Measurements from ENCODE around the gene ALDH1A3. TPM values are rescaled to one million over a fixed set of nuclear protein-coding genes. Genes with fewer than 3 reads are reported as not detected.

The ALDH1A3 gene
- total RNA-seq, 2 experiments from 2014 or later: not detected

DNA sequence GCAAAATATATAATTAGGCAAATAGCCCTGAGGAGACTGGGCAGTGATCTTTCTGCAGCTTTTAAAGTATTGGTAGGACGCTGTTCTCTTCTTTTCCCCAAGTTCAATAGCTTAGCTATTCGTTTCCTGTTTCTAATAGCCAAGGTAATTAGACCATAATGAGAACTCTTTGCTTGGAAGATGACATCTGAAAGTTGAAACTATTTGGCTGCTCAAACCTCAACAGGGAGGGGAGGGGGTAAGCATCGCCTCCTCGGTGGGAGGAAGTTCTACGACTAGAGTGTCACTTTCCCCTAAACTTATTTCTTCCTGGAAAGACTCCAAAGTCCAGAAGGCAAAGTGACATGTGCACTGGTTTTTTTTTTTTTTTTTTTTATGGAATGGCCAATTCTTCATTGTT is 22.8 kb upstream of the ALDH1A3 start:
- ChIA-PET POLR2A (no interaction called here), CTCF (interaction anchor here (0.7 to 0.8 kb wide), 2 partner anchors 16 to 151 kb away, joined by 3 read pairs; no protein-coding TSS in a partner anchor)

DNA sequence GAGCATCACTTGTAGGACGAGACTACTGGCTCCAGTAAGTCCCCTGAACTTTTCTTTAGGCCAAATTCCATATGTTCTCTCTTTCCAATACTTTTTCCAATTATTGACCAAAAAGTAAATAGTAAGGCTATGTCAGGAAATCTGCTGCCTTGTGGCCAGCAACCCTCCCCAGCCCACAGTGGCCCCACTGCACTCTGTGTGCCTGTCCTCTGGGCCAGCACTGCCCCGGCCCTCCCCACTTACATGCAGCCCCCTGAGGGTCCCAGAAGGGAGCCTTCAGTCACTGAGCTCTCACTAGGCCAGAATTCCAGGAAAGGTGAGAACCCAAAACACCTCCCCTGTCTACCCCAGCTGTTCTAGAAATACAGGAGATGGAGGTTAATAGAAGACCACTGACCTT is 21.3 kb upstream of the ALDH1A3 start:
- ChIA-PET POLR2A (no interaction called here), CTCF (no interaction called here)

DNA sequence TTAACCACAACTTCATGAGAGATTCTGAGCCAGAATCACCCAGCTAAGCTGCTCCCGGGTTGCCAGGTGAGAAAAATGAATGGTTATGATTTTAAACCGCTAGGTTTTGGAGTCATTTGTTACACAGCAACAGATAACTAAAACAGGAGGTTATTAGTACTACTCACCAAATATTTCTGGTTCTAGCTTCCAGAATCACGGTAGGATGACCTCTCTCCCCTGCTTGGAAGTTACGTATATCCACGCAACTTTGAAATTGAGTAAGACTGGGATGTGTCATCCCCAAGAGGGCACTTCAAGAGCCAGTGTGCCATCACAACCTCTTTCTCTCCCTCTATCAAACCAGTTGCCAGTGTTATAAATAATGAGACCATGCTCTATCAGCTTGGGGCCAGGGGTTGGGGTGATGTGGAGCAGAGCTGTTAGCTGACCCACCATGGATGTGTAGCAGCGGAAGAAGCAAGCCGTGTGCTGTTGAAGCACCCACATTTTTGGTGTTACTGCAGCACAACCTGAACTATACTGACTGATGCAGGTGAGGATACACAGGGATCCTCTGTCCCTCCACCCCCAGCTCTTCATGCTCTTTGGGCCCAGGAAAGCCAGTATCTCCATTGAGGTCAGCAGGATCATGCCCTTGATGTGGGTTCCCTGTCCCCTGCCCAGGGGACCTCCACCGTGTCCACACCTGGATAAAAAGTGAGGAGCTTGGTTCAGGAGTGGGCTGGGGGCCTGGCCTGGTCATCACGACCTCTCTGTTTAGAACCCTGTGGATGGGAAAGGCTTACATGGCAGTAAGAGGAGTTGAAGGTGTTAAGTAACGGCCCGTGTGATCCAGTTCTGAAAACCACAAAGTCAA is 19.4 kb upstream of the ALDH1A3 start:
- ChIA-PET CTCF (no interaction called here), POLR2A (no interaction called here)

GRCh38 chr15:100860829-100861510 is 18.7 kb upstream of the ALDH1A3 start:
- ChIA-PET CTCF (no interaction called here), POLR2A (no interaction called here)

DNA sequence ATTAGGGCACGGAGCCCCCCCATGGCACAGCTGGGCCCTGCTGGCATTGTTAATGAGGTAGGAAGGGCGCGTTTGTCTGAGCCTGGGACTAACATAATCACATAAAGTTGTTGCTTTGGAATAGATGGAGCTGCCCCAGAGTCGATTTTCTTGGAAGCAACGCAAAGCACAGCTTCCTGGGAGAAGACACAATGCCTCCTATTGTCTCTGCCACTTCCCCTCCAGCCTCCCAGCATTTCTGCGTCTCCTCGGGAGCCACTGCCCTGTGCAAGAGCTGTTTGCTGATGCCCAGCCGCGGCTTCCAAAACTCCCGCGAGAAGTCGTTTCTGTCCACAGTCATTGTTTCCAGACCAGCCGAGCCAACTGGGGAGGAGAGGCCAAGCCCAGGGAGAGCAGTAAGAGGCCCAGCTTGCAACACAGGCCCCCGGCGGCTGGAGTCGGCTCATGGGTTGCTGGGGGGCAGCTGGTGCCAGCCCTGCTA is 18.1 kb upstream of the ALDH1A3 start:
- CTCF ChIA-PET: no interaction called here
- POLR2A ChIA-PET: no interaction called here

- ChIA-PET CTCF (no interaction called here), POLR2A (no interaction called here)
These were observed 17.5 kb upstream of the ALDH1A3 start for GRCh38 chr15:100862162-100862561.

- CTCF ChIA-PET: no interaction called here
- POLR2A ChIA-PET: no interaction called here
These were observed 16.4 kb upstream of the ALDH1A3 start for GRCh38 chr15:100863075-100863795.

DNA sequence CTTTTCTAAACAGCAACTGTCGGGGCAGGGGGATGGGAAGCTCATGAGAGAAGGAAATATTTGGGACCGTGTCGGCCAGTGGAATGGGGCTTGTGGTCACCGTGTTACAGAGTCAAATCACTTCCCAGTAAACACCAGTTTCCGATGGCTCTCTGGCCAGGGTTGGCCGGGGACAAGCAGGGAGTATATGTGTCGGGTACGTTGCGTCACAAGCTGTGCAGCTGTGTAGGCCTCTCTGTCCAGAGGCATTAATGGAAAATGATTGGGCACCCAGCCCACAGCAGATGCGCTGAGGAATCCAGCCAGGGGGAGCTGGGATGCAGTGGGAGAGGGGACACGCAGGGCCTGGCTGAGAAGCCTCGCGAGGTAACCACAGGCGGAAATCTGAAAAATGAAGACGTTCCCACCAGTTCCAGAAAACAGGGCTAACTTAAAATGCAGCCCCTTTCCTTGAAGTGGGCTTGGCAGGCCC is 15.8 kb upstream of the ALDH1A3 start:
- ChIA-PET POLR2A (no interaction called here), CTCF (no interaction called here)

DNA sequence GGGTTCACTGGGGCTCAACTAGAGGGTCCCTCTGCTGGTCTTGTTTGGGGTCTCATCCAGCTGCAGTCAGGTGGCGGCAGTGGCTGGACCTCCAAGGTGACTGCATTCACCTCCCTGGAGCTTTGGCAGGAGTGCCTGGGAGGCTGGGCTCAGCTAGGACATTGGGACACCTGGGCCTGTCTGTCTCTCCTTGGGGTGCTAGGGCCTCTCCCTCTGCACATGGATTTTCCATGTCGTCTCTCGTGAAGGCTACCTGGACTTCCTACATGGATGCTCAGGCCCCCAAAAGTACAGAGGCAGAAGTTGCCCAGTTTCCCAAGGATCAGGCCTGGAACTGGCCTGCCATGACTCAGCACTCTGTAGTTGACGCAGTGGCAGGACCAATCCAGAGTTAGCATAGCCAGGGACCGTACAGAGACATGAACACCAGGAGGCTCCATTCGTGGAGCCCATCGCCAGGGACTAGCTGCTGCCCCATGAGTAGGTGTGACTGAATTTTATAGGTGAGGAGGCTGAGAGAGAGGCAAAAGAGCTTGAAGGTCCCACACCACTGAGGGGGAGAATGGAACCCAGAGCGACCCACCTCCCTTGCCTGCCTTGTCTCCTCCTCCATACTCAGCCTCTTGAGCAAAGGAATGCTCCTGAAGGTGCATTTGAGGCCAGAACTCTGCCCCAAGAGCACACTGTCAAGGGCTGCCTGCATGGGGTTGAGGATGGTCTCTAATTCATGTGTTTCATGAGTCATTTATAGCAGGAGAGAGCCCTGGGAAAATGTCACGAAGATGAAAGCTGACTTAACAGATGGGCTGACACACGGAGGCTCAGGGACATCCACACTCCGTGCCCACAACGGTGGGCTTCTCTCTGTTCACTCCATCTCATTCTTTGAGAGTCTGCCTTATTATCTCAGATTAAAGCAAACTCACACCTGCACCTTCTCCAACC is 13.0 kb upstream of the ALDH1A3 start:
- ChIA-PET CTCF (no interaction called here), POLR2A (no interaction called here)

GRCh38 chr15:100867433-100867832 is 12.2 kb upstream of the ALDH1A3 start:
- POLR2A ChIA-PET: no interaction called here
- CTCF ChIA-PET: no interaction called here

DNA sequence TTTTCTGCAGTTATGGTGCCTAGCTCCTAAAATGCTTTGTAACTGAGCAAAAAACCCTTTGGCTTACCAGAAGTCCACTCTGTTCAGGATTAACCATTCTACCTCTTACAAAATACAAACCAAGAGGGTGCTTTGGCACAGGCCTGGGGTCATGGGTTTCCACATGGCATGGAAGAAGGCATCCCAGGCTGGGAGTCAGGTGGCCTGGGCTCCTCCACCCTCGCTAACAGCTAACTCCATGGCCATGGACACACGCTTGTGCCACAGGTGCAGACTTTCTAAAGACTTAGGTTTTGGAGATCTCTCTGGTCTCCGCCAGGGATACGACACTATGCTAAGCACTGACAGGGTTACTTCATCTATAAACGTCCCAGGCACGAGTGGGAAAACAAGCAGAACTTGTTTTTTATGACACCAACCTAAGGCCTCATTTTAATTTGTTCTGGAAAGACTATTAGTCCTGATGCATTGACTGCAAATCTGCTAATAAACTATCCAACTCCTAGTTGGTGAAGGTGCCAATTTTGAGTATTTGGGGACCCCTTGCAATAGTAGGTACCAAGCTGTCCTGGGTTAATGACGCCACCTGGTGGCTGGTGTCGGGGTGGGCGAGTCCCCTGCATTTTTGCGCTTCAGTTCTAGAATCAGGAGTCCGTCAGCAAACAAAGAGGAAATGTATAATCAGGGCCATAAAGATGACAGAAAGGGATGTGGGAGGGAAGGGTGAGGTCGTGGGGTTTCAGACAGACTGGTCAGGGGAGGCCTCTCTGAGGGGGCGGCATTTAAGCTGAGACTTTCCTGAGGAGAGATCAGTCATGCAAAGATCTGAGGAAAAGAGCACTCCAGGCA is 10.3 kb upstream of the ALDH1A3 start:
- CTCF ChIA-PET: interaction anchor here (0.9 kb wide), 1 partner anchor 943 kb away, joined by 3 read pairs; no protein-coding TSS in a partner anchor
- POLR2A ChIA-PET: no interaction called here

GRCh38 chr15:100873029-100873677 is 6.5 kb upstream of the ALDH1A3 start:
- CTCF ChIA-PET: interaction anchor here (0.6 to 2.1 kb wide), 9 partner anchors 9 to 246 kb away, joined by 3 to 12 read pairs (median 3); no protein-coding TSS in a partner anchor

DNA sequence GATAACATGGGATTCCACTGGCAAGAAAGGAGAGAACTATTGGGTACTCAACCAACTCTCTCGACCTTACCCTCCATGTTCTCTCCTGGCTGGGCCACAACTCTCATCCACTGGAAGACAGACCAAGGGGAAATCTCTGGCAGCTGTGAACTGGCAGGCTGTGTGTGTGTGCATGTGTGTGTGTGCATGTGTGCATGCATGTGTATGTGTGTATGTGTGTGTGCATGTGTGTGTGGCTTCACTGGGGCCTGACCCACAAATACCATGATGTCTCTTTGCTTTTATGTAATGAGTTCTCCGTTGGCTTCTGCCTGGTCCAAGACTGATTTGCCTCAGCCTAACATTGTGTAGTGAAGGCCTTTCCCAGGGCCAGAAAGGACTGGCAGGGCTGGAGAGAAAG is 4.1 kb upstream of the ALDH1A3 start:
- POLR2A ChIA-PET: no interaction called here
- CTCF ChIA-PET: interaction anchor here (0.5 to 1.2 kb wide), 3 partner anchors 43 to 302 kb away, joined by 3 to 5 read pairs (median 3); no protein-coding TSS in a partner anchor

More at GRCh38 chr15:100873029-100873677, 6.5 kb upstream of the ALDH1A3 start:
- POLR2A ChIA-PET: no interaction called here

DNA sequence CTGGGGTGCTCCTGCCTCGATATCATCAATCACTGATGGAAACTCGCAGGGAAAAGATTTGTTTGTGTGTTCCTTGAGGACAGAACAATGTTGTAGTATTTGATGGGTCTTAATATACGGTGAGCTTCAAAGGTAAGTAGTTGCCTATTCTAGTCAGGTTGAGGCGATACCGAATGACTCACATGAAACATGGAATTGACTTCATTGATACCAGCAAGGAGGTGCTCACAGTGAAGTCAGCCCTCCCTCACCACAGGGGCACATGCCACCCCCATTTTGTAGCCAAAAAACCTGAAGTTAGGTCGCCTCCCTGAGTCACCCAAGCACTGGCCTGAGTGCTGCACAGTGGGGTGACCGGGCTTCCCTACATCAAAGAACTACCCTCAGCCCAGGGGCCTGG is 3.7 kb upstream of the ALDH1A3 start:
- CTCF ChIA-PET: interaction anchor here (0.5 to 1.2 kb wide), 3 partner anchors 42 to 303 kb away, joined by 3 to 5 read pairs (median 3); no protein-coding TSS in a partner anchor
- POLR2A ChIA-PET: no interaction called here

GRCh38 chr15:100877551-100877950 is 2.1 kb upstream of the ALDH1A3 start:
- ChIA-PET POLR2A (no interaction called here), CTCF (no interaction called here)

DNA sequence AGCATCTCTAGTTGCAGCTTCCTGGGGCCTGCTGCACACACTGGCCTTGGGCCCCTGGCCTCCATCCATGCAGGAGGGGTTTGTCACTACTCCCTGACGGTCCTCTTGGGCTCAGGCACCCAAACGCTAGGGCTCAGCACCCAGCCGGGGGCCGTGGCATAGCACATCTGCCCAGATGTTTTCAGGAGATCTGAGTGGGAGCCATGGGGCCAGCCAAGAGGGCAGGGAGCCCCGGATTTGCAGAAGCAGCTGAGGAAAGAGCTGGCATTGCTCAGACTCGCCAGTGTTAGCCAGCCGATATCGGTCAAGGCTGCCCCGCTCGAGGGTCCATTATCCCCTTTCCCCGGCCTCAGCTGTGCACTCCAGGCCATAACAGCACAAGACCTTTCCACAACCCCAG is 1.5 kb upstream of the ALDH1A3 start:
- CTCF ChIA-PET: no interaction called here
- POLR2A ChIA-PET: no interaction called here

DNA sequence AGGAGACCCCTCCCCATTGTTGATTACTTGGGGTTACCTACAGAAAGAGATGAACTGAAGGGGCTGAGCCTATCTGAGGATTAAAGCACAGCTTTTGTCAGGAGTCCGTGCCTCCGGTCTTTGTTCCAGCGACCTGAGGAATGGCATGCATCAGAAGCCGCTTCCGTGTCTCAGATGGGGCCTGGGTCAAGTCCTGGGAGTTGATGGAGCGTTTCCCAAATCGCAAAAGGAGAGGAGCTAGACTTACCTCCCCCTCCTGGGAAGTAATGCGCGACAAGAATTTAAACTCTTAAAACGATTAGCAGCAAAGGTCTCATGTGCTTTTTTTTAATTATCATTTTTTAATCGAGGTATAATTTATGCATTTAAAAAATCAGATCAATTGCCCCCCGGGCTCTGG is 983 bp upstream of the ALDH1A3 start:
- CTCF ChIA-PET: no interaction called here
- POLR2A ChIA-PET: no interaction called here

- ChIA-PET POLR2A (no interaction called here), CTCF (no interaction called here)
These were observed 569 bp upstream of the ALDH1A3 start for GRCh38 chr15:100879061-100879463.
